ENCODE data around the gene KRT80. TPM values are rescaled to one million over a fixed set of nuclear protein-coding genes. Genes with fewer than 3 reads are reported as not detected.

The KRT80 gene
- total RNA-seq, 1 experiment from 2014 or later = 51.5 TPM

- peak overlapping the region; percentile 74 for H3K27ac ChIP-seq (ENCODE audit: low read length)
- no peak for ATAC-seq
- in situ Hi-C loops (cut with HindIII; ENCODE audit: low pct_unique_long_range_greater_than_20kb, low sequenced_read_pairs) = no loop called here
These were observed 9.1 kb upstream of the KRT80 start for GRCh38 chr12:52200781-52201450.

DNA sequence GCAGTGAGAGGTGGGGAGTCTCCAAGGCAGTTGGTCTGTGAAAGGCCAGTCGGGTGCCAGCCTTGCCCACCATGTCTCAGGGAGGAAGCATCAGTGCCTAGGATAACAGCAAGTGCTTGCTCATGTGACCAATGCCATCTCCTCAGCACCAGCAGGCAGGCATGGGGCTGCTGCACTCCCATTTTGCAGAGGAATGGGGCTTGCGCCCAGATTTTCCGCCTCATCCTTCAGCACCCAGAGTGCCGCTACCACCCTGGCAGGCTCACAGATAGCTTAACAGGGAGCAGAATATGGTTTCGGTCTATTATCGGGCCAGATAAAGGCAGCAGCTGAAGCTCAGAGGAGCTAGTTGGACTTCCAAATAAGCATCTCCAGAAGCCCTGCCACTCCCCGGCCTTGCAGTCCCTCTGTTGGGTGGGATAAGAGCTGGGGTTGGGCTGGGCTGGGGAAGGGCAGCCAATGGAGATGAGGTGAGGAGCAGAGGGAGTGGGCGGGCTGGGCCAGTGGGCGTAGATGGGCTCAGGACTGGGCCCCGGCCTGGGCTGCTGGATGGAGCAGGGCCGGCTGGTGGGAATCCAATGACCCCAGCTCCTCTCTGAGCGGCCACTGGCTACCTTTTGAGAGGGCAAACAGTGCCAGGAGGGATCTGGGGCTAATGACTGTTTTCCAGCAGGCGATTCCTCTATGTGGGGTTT is 8.4 kb upstream of the KRT80 start:
- ChIA-PET CTCF (interaction anchor here (0.6 to 1.0 kb wide), 2 partner anchors 13 to 28 kb away, joined by 3 read pairs; no protein-coding TSS in a partner anchor), POLR2A (no interaction called here)
- Histone ChIP-seq H3K4me3 (ENCODE audit: low read depth in 2 of 2, low read length in 2 of 2) (no peak overlapping the region), H3K36me3 (ENCODE audit: control insufficient read depth, insufficient read depth, low read length) (no peaks in the 10 kb centered on the region), H3K9me3 (ENCODE audit: control insufficient read depth, insufficient read depth, low read depth, low read length) (no peaks in the 10 kb centered on the region), H3K4me1 (ENCODE audit: control insufficient read depth, insufficient read depth, low read length) (peaks cover 62% of the 10 kb centered on the region), H3K27me3 (ENCODE audit: control insufficient read depth, insufficient read depth, low read length) (no peaks in the 10 kb centered on the region), H3K27ac (ENCODE audit: low read length) (0 out of 2 replicates have a peak overlapping the region, but pooled peaks have one; percentile 74)
- ATAC-seq = no peak
- no peak for DNase-seq (ENCODE audit: low read depth, low spot score)
- TF ChIP-seq, protein P1, sequence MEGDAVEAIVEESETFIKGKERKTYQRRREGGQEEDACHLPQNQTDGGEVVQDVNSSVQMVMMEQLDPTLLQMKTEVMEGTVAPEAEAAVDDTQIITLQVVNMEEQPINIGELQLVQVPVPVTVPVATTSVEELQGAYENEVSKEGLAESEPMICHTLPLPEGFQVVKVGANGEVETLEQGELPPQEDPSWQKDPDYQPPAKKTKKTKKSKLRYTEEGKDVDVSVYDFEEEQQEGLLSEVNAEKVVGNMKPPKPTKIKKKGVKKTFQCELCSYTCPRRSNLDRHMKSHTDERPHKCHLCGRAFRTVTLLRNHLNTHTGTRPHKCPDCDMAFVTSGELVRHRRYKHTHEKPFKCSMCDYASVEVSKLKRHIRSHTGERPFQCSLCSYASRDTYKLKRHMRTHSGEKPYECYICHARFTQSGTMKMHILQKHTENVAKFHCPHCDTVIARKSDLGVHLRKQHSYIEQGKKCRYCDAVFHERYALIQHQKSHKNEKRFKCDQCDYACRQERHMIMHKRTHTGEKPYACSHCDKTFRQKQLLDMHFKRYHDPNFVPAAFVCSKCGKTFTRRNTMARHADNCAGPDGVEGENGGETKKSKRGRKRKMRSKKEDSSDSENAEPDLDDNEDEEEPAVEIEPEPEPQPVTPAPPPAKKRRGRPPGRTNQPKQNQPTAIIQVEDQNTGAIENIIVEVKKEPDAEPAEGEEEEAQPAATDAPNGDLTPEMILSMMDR (IDR thresholded peaks at IDR 0.05) = no peak
- TF ChIP-seq SIN3A (IDR thresholded peaks at IDR 0.05; ENCODE audit: borderline replicate concordance, insufficient read depth, low read depth, low read length) (no peak), POLR2AphosphoS5 (IDR thresholded peaks at IDR 0.05; ENCODE audit: low read depth, low read length) (no peak), TCF7L2 (IDR thresholded peaks at IDR 0.05; ENCODE audit: low read depth, low read length) (no peak), REST (IDR thresholded peaks at IDR 0.05; ENCODE audit: insufficient read depth in 1 of 2, low read depth in 2 of 2, low read length in 1 of 2) (no peak)
- intact Hi-C loops (cut with micrococcal nuclease; ENCODE audit: unreplicated experiment) (no loop called here), in situ Hi-C loops (cut with HindIII; ENCODE audit: low pct_unique_long_range_greater_than_20kb, low sequenced_read_pairs) (no loop called here)
- BruUV-seq (replicated peaks) = no TSS peak

More at GRCh38 chr12:52200781-52201450, 9.1 kb upstream of the KRT80 start:
- Histone ChIP-seq H3K4me3 (ENCODE audit: low read depth in 2 of 2, low read length in 2 of 2) (no peak overlapping the region), H3K36me3 (ENCODE audit: control insufficient read depth, insufficient read depth, low read length) (no peaks in the 10 kb centered on the region), H3K4me1 (ENCODE audit: control insufficient read depth, insufficient read depth, low read length) (peaks cover 67% of the 10 kb centered on the region), H3K27me3 (ENCODE audit: control insufficient read depth, insufficient read depth, low read length) (no peaks in the 10 kb centered on the region), H3K9me3 (ENCODE audit: control insufficient read depth, insufficient read depth, low read depth, low read length) (no peaks in the 10 kb centered on the region)
- DNase-seq (ENCODE audit: low read depth, low spot score) = no peak
- BruUV-seq (replicated peaks) = no TSS peak
- TF ChIP-seq TCF7L2 (IDR thresholded peaks at IDR 0.05; ENCODE audit: low read depth, low read length) (no peak), REST (IDR thresholded peaks at IDR 0.05; ENCODE audit: insufficient read depth in 1 of 2, low read depth in 2 of 2, low read length in 1 of 2) (no peak), SIN3A (IDR thresholded peaks at IDR 0.05; ENCODE audit: borderline replicate concordance, insufficient read depth, low read depth, low read length) (no peak), POLR2AphosphoS5 (IDR thresholded peaks at IDR 0.05; ENCODE audit: low read depth, low read length) (no peak)
- TF ChIP-seq, protein P1 (IDR thresholded peaks at IDR 0.05) = no peak
- POLR2A ChIA-PET = interaction anchor here (0.7 kb wide), 2 partner anchors 15 to 27 kb away, joined by 3 read pairs; no protein-coding TSS in a partner anchor
- intact Hi-C loops (cut with micrococcal nuclease; ENCODE audit: unreplicated experiment) = no loop called here
- CTCF ChIA-PET = no interaction called here

All from Panc1 (cell line).